GM21825 (cell line): ENCODE measurements around the gene ACTL8.

Experiments used
- ATAC-seq: cut with Tn5 transposase; IDR thresholded peaks from one replicate; pipeline ENCODE4 v1.9.1; 2021; ENCODE audit warnings: mild to moderate bottlenecking, moderate library complexity; ENCODE audit not compliant: unreplicated experiment

The ACTL8 gene

GRCh38 chr1:17755120-17755519, at the start of gene ACTL8:
Gene ACTL8, plus strand, starts transcription at chr1:17755333. Its CDS starts 67,676 bp downstream, at chr1:17823009.
- no peak for ATAC-seq

GRCh38 chr1:17706445-17706844, 48.7 kb upstream of the ACTL8 start:
- ATAC-seq: no peak

DNA sequence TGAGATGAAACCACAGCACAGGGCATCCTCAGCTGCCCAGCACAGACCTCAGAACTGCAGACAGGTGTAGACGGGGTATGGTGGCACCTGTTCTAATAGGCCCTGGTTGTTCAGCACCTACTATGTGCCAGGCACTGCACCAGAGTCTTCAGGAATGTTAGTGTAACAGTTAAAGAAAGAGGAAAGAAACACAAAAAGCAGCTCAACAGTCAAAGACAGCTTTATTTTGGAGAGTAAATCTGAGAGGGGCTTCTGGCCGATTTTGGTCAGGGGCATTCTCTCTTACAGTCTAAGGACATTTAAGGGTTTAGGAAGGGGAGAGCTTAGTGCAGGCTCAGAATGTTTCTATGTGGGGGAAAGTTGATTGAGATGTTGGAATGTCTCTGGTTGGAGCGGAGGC, 45.2 kb upstream of the ACTL8 start:
- no peak for ATAC-seq

DNA sequence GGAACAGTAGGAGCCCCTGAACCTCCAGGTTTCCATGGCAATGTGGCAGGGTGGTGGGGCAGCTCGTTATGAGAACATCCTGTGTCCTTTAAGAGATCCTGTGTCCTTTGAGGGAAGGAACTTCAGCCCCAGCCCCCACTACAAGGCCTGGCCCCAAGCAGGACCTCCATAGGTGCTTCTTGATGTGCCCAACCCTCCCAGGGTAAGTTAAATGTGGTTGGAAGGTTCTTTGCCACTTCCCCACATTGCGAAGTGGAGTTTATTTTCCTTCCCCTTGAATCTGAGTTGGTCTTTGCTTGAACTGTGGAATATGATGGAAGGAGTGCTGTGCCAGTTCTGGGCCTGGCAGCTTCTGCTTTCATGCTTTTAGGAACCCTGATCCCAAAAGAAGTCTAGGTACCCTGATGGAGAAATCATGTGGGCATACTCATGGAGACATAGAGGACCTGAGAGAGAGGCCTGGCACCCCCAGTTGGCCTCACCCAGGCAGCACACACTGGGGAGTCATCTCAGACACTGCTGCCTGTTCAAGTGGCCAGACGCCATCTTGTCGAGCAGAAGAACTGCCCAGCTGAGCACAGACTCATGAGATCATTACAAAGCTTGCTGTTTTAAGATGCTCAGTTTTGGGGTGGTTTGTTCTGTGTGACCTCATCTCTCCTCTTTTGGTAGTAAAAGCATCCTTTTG, 44.1 kb upstream of the ACTL8 start:
- ATAC-seq: no peak

DNA sequence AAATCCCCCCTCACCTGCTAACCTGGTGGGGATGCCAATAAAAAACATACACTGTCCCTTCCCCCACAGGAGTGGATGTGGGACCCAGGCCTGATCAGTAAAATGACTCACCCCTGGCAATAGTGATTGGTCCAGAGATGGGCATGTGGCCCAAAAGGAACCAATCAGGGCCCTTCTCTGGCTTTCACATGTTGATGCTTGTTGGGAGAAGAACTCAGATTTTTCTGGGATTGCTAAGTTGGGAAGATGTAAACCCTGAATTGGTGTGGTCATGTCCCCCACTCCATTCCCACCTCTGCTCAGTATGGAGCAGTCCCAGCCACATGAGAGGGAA, 43.6 kb upstream of the ACTL8 start:
- ATAC-seq: no peak

DNA sequence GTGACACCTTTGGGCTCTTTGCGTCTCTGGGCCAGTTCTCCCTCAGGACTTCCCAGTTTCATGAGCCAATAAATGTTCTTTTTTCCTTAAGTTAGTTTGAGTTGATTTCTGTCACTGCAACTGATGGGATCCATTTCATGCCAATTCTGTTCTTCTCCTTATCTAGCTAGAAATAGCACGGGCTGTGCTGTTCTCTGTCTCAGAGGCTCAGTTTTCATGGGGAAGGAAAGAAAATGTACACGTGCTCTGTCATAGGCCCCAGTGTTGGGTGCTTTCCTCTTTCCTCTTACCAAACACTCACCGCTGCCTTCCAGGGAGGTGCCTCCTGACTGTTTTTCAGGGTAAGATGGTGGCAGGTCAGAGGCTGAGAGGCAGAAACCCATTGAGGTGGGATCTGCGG, 43.2 kb upstream of the ACTL8 start:
- ATAC-seq: no peak

DNA sequence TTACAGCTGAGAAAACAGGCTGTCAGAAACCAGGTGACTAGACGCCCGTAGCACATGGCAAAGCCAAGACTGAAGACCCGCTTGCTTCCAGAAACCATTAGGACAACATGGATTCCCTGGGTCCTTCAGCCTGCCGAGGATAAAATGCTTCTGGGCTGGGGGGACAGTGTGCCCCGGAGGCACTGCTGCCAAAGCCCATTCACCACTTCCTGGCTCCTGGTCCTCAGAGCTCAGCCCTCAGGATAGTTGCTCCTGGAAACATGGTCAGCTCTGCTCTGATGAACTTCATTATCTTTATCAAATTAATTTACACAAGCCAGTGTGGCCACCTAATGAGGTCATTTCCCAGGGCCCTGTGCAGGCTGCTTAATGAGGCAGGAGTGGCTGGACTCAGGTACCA, 41.1 kb upstream of the ACTL8 start:
- no peak for ATAC-seq

DNA sequence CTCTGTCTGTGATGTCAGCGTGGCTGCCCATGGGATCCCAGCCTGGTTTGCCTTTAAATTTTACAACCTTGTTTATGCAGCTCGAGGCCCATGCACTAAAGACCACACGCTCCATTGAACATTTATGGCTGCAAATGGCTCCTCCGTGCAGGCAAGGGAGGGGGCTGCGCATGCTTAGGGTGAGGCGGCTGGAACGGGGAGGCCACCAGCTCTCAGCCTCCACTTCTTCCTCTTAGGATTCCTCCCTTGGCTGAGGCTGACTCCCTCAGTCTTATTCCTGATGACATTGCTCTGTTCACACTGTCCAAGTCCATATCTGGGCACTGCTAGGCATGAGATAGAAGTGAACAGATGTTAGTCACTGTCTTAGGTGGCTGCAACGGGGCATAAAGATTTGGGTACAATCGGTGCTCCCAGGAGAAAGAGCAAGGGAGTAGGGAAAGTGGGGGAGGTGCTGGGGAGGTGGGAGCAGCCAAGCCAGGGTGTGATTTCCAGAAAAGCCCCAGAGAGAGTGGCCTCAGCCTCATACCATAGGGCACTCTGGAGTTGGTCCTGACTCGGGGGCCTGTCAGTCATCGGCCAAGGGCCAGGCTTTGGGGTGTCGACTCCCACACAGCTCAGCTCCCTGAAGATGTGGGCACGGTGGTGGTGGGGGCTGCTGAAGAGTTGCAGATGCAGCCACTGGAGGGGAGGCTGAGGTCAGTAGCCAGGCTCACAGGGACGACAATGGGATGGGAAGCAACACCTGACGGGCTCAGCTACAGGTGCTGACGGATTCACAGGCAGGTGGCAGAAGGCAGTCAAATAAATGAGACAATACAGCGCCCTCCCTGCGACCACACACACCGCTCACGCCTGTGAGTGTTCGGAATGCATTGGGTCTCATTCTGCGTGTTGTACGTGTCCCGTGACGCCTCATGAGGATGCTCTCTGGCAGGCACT, 37.3 kb upstream of the ACTL8 start:
- ATAC-seq: no peak

GRCh38 chr1:17719874-17720273, 35.3 kb upstream of the ACTL8 start:
- ATAC-seq: no peak

DNA sequence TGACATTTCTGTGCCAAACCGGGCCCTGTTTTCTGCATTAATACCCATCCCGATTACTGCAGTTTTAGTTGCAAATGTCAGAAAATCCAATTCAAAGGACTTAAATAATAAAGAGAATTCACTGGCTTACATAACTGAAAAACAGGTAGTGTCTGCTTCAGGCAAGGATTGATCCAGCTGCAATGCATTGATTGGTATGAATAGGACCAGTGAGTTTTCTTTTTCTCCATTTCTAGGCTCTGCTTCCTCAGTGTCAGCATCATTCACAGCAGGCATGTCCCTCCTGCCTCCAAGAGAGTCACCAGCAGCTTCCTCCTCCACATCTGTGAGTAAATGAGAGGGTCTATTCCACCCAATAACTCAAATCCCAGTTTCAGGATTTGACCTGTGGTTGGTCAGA, 33.7 kb upstream of the ACTL8 start:
- no peak for ATAC-seq

DNA sequence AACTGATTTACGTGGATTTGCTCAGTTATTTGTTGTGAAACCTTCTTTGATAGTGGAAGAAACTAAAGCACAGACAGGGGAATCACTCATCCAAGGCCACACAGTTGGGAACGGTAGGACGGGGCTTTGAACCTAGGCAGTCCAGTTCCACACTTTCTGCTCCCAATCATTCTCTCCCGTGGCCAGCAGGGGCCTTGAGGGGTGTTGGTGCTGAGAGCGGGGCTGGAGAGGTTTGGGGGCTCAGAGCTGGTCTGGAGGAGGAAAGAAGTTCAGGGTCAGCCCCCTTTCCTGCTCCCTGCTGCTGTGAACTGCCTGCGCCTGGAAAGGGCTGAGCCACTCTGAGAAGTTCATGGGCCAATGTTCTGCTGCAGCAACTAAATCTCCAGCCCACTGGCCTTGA, 31.4 kb upstream of the ACTL8 start:
- ATAC-seq: no peak

- ATAC-seq: no peak
These were observed 31.0 kb upstream of the ACTL8 start for GRCh38 chr1:17724150-17724549.

- ATAC-seq: no peak
These were observed 29.9 kb upstream of the ACTL8 start for GRCh38 chr1:17725084-17725719.

DNA sequence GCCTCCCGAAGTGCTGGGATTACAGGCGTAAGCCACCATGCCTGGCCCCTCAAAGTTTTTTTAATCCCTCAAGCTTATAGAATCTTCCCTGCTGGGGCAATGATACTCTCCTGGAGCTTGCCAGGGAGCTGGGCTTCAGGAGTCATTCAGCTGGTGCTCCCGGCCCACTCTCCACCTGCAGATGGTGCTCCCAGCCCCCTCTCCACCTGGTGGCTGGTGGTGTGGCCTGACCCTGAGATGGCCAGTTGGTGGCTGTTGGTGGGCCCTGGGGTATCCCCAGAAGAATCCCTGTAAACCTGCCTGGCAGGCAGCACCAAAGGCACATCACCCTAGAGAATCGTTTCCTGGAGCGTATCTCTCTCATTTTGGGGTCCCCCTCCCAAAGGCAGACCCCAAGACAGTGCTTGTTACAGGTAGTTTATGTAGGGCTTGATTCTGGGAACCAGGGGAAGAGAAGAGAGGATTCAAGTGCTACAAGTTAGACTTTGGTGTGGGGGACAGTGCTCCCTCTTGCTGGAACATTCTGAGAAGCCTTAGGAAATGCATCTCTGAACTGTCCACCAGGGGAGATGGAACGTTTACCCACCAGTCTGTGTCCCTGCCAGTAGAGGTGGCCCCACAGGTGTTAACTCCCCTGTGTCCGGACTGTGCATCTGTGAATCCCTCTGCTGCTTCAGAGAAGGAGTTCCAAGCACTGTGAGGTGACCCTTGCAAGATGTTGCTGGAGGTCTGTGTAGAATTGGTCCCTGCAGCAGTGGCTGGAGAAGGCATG, 29.1 kb upstream of the ACTL8 start:
- ATAC-seq: no peak

- ATAC-seq: no peak
These were observed 26.9 kb upstream of the ACTL8 start for GRCh38 chr1:17728123-17728712.

DNA sequence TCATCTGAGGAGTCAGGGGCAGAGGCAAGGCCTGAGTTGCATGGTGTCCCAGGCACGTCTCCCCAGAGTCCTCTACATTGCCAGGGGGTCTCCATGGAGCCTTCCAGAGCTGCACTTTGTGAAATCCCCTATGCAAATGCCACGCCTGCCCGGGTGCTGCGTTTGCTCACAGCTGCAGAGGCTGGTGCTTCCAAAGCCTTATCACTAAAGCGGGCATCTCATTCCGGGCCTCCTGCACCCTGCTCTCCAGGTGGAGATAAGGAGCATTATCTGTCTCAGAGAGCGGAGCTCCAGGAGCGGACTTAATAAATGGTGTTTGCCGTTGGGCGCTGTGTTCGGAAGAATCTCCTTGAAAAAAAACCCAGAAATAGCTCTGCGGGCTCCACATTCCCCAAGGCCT, 25.9 kb upstream of the ACTL8 start:
- ATAC-seq: no peak

DNA sequence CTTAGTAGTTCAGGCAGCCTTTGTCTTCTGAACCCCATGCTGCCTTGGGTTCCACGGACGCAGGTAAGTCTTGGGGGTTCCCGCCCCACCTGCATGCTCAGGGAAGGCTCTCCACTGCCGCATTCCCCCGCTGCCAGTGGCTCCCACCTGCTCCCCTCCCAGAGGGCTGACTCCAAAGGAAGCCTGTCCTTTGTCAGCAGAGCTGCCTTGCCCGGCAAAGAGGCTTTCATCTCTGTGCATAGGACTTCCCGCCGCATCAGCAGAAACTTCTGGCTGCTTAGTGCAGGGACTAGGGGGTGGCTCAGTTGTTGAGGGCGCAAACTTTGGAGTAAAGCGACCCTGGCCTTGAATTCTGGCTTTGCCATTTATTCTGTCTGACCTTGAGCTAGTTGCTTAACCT, 25.2 kb upstream of the ACTL8 start:
- no peak for ATAC-seq

DNA sequence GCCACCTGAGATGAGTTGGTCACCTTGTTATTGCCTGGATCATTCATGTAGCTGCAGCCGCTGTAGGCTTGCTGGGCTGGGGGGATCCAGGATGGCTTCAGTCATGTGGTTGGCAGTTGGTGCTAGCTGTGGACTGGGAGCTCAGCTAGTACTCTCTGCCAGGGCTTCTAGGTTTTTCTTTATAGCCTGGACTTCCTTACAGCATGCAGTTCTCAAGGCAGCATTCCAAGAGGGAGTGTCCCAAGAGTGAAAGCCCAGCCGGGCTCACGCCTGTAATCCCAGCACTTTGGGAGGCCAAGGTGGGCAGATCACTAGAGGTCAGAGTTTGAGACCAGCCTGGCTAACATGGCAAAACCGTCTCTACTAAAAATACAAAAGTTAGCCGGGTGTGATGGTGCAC, 23.7 kb upstream of the ACTL8 start:
- no peak for ATAC-seq

DNA sequence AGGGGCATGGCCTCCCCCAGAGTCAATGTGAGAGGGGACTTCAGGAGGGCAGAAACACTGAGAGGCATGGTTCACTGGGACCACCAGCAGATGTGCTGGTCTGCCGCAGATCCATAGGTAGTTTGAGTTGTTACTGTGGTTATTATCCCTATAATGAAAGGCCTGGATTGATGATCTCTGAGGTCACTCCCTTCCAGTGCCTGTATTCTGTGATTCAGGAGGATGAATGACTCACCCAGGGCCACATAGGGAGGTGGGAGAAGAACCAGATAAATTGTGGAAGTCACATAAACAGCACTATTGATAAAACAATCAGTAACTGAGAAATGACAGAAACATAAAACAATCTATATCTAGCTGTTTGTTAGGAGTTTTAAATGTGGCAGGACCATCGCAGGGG, 22.7 kb upstream of the ACTL8 start:
- ATAC-seq: no peak

- no peak for ATAC-seq
These were observed 21.5 kb upstream of the ACTL8 start for GRCh38 chr1:17733661-17734060.

- ATAC-seq: no peak
These were observed 20.5 kb upstream of the ACTL8 start for GRCh38 chr1:17734609-17735008.
